ENCODE results near the gene KRT6B. TPM values are rescaled to one million over a fixed set of nuclear protein-coding genes. Genes with fewer than 3 reads are reported as not detected.

Gene KRT6B
- total RNA-seq, 1 donor from 2014 or later = not detected

- TF ChIP-seq CTCF (IDR thresholded peaks at IDR 0.05; ENCODE audit: unreplicated experiment) = no peak
- H3K27me3 Mint-ChIP-seq (ENCODE audit: unreplicated experiment) = peaks cover 2% of the 10 kb centered on the region
- no peak for DNase-seq (ENCODE audit: low spot score)
- H3K27ac Mint-ChIP-seq (ENCODE audit: unreplicated experiment) = no peak overlapping the region
- no peaks in the 10 kb centered on the region for H3K4me1 Mint-ChIP-seq (ENCODE audit: unreplicated experiment)
- no peaks in the 10 kb centered on the region for H3K9me3 Mint-ChIP-seq (ENCODE audit: unreplicated experiment)
- no peak overlapping the region for H3K4me3 Mint-ChIP-seq (ENCODE audit: unreplicated experiment)
- H3K36me3 Mint-ChIP-seq (ENCODE audit: low read depth, unreplicated experiment) = no peaks in the 10 kb centered on the region
Measured at GRCh38 chr12:52487211-52487610, 35.3 kb upstream of the KRT6B start.

- Mint-ChIP-seq H3K36me3 (ENCODE audit: low read depth, unreplicated experiment) (no peaks in the 10 kb centered on the region), H3K27ac (ENCODE audit: unreplicated experiment) (no peak overlapping the region), H3K4me3 (ENCODE audit: unreplicated experiment) (no peak overlapping the region), H3K27me3 (ENCODE audit: unreplicated experiment) (peaks cover 2% of the 10 kb centered on the region), H3K4me1 (ENCODE audit: unreplicated experiment) (no peaks in the 10 kb centered on the region), H3K9me3 (ENCODE audit: unreplicated experiment) (no peaks in the 10 kb centered on the region)
- no peak for DNase-seq (ENCODE audit: low spot score)
- TF ChIP-seq CTCF (IDR thresholded peaks at IDR 0.05; ENCODE audit: unreplicated experiment) = no peak
Measured at GRCh38 chr12:52486166-52487105, 34.5 kb upstream of the KRT6B start.

GRCh38 chr12:52480073-52480472 is 28.1 kb upstream of the KRT6B start:
- Mint-ChIP-seq H3K27ac (ENCODE audit: unreplicated experiment) (no peak overlapping the region), H3K27me3 (ENCODE audit: unreplicated experiment) (peaks cover 4% of the 10 kb centered on the region), H3K36me3 (ENCODE audit: low read depth, unreplicated experiment) (peaks cover 3% of the 10 kb centered on the region), H3K9me3 (ENCODE audit: unreplicated experiment) (no peaks in the 10 kb centered on the region), H3K4me3 (ENCODE audit: unreplicated experiment) (no peak overlapping the region), H3K4me1 (ENCODE audit: unreplicated experiment) (no peaks in the 10 kb centered on the region)
- DNase-seq (ENCODE audit: low spot score) = no peak
- TF ChIP-seq CTCF (IDR thresholded peaks at IDR 0.05; ENCODE audit: unreplicated experiment) = no peak

GRCh38 chr12:52477651-52478050 is 25.7 kb upstream of the KRT6B start:
- no peak for TF ChIP-seq CTCF (IDR thresholded peaks at IDR 0.05; ENCODE audit: unreplicated experiment)
- Mint-ChIP-seq H3K27me3 (ENCODE audit: unreplicated experiment) (peaks cover 4% of the 10 kb centered on the region), H3K9me3 (ENCODE audit: unreplicated experiment) (no peaks in the 10 kb centered on the region), H3K4me3 (ENCODE audit: unreplicated experiment) (no peak overlapping the region), H3K4me1 (ENCODE audit: unreplicated experiment) (no peaks in the 10 kb centered on the region), H3K36me3 (ENCODE audit: low read depth, unreplicated experiment) (peaks cover 3% of the 10 kb centered on the region), H3K27ac (ENCODE audit: unreplicated experiment) (no peak overlapping the region)
- DNase-seq (ENCODE audit: low spot score) = no peak

- peaks cover under 1% of the 10 kb centered on the region for H3K27me3 Mint-ChIP-seq (ENCODE audit: unreplicated experiment)
- H3K4me1 Mint-ChIP-seq (ENCODE audit: unreplicated experiment) = no peaks in the 10 kb centered on the region
- H3K27ac Mint-ChIP-seq (ENCODE audit: unreplicated experiment) = no peak overlapping the region
- no peaks in the 10 kb centered on the region for H3K9me3 Mint-ChIP-seq (ENCODE audit: unreplicated experiment)
- H3K36me3 Mint-ChIP-seq (ENCODE audit: low read depth, unreplicated experiment) = no peaks in the 10 kb centered on the region
- H3K4me3 Mint-ChIP-seq (ENCODE audit: unreplicated experiment) = no peak overlapping the region
- no peak for TF ChIP-seq CTCF (IDR thresholded peaks at IDR 0.05; ENCODE audit: unreplicated experiment)
- DNase-seq (ENCODE audit: low spot score) = no peak
Measured at GRCh38 chr12:52474212-52474611, 22.3 kb upstream of the KRT6B start.
